Tibial nerve (tissue), 4 donors: ENCODE results near the gene ARFGEF3. TPM values are rescaled to one million over a fixed set of nuclear protein-coding genes. Genes with fewer than 3 reads are reported as not detected.

Experiments
- DNase-seq, 2 donors: peaks; one replicate each; pipeline ENCODE4 v3.0.0-alpha.2; 2019; ENCODE audit warnings: low spot score in 2 of 2
- H3K27ac ChIP-seq, 4 donors: fragments of 200-600 bp; sonication (generic) in 3 of 4; one replicate each; pipeline ENCODE4 v1.5.1; 2017 to 2019; ENCODE audit warnings: mild to moderate bottlenecking in 1 of 4
- H3K27me3 ChIP-seq, 2 donors: fragments of 200-600 bp; sonication (generic) in 1 of 2; one replicate each; pipeline versions ENCODE4 v1.5.1 to v1.6.0; 2017 to 2019
- H3K36me3 ChIP-seq, 3 donors: fragments of 200-600 bp; sonication (generic); one replicate each; pipeline ENCODE4 v1.5.1; 2018 to 2019
- H3K4me1 ChIP-seq, 4 donors: fragments of 200-600 bp; sonication (generic) in 3 of 4; one replicate each; pipeline ENCODE4 v1.5.1; 2017 to 2019
- H3K4me3 ChIP-seq, 4 donors: fragments of 200-600 bp; sonication (generic) in 3 of 4; one replicate each; pipeline ENCODE4 v1.5.1; 2017 to 2019; ENCODE audit warnings: mild to moderate bottlenecking in 1 of 4, moderate library complexity in 1 of 4
- H3K9me3 ChIP-seq, 4 donors: fragments of 200-600 bp; sonication (generic) in 3 of 4; one replicate each; pipeline ENCODE4 v1.5.1; 2017 to 2019
- CTCF ChIP-seq, 5 experiments: fragments of 200-600 bp in 3 of 5; fragments of 450-650 bp in 2 of 5; sonication (generic) in 3 of 5; IDR thresholded peaks; one replicate each; pipeline ENCODE4 v1.5.1; 2016 to 2019; ENCODE audit warnings: antibody characterized with exemption in 5 of 5, mild to moderate bottlenecking in 3 of 5, moderate library complexity in 2 of 5
- EP300 ChIP-seq, 2 donors: sonication (generic); formaldehyde crosslinking; IDR thresholded peaks; one replicate each; pipeline ENCODE4 v1.6.1; 2017; ENCODE audit warnings: antibody characterized with exemption in 2 of 2, mild to moderate bottlenecking in 1 of 2
- POLR2A ChIP-seq, 2 donors: fragments of 450-650 bp; IDR thresholded peaks; one replicate each; pipeline ENCODE4 v1.6.1; 2017; ENCODE audit warnings: antibody characterized with exemption in 2 of 2, mild to moderate bottlenecking in 2 of 2, moderate library complexity in 2 of 2
- WGBS, 2 donors: methylation state at CpG; one replicate each; pipeline ENCODE4 v1.1.5; 2018; 5-methylcytosine and 5-hydroxymethylcytosine counted together
- total RNA-seq, 4 donors: library from RNA; depleted of rRNA; stranded (reverse); fragments of >200 nt; gene quantifications; one replicate each; pipeline ENCODE4 v1.1.0, GENCODE V29; 2016

The ARFGEF3 gene
- total RNA-seq, 4 donors from 2014 or later, result 3.9 to 6.9 (median 5.4) TPM

- TF ChIP-seq POLR2A (IDR thresholded peaks at IDR 0.05) (no peak), CTCF (IDR thresholded peaks at IDR 0.05) (no peak), EP300 (IDR thresholded peaks at IDR 0.05) (no peak)
- H3K27me3 ChIP-seq, result no peaks in the 10 kb centered on the region
- H3K27ac ChIP-seq, result no peak overlapping the region
- no peak overlapping the region for H3K4me3 ChIP-seq
- no peaks in the 10 kb centered on the region for H3K36me3 ChIP-seq
- no peaks in the 10 kb centered on the region for H3K9me3 ChIP-seq
- no peak for DNase-seq
- no peaks in the 10 kb centered on the region for H3K4me1 ChIP-seq
Measured at GRCh38 chr6:138343112-138343511, 181.4 kb downstream of the ARFGEF3 start.

- no peaks in the 10 kb centered on the region for H3K9me3 ChIP-seq
- H3K27me3 ChIP-seq, result no peaks in the 10 kb centered on the region
- no peak overlapping the region for H3K4me3 ChIP-seq
- WGBS, 2 donors, result 79 to 86% methylated on average over 2 of the region's 2 CpGs
- no peak for DNase-seq
- no peaks in the 10 kb centered on the region for H3K36me3 ChIP-seq
- TF ChIP-seq EP300 (IDR thresholded peaks at IDR 0.05) (no peak), POLR2A (IDR thresholded peaks at IDR 0.05) (no peak), CTCF (IDR thresholded peaks at IDR 0.05) (no peak)
- H3K27ac ChIP-seq, result no peak overlapping the region
- H3K4me1 ChIP-seq, result no peaks in the 10 kb centered on the region
Measured at GRCh38 chr6:138345565-138346285, 184.0 kb downstream of the ARFGEF3 start.

GRCh38 chr6:138346302-138347195, 184.8 kb downstream of the ARFGEF3 start:
- no peak overlapping the region for H3K4me3 ChIP-seq
- no peak for DNase-seq
- TF ChIP-seq POLR2A (IDR thresholded peaks at IDR 0.05) (no peak), CTCF (IDR thresholded peaks at IDR 0.05) (no peak), EP300 (IDR thresholded peaks at IDR 0.05) (no peak)
- no peak overlapping the region for H3K27ac ChIP-seq
- no peaks in the 10 kb centered on the region for H3K27me3 ChIP-seq
- 40 to 45% methylated on average over 2 of the region's 2 CpGs for WGBS, 2 donors
- no peaks in the 10 kb centered on the region for H3K9me3 ChIP-seq
- H3K4me1 ChIP-seq, result no peaks in the 10 kb centered on the region
- H3K36me3 ChIP-seq, result no peaks in the 10 kb centered on the region

GRCh38 chr6:138347864-138348263, 186.1 kb downstream of the ARFGEF3 start:
- Histone ChIP-seq H3K9me3 (no peaks in the 10 kb centered on the region), H3K36me3 (no peaks in the 10 kb centered on the region), H3K27me3 (no peaks in the 10 kb centered on the region), H3K4me3 (no peak overlapping the region), H3K4me1 (no peaks in the 10 kb centered on the region), H3K27ac (no peak overlapping the region)
- TF ChIP-seq EP300 (IDR thresholded peaks at IDR 0.05) (no peak), POLR2A (IDR thresholded peaks at IDR 0.05) (no peak), CTCF (IDR thresholded peaks at IDR 0.05) (no peak)
- DNase-seq, result no peak
- 74 to 84% methylated on average over 2 of the region's 2 CpGs for WGBS, 2 donors

- no peak overlapping the region for H3K4me3 ChIP-seq
- TF ChIP-seq POLR2A (IDR thresholded peaks at IDR 0.05) (no peak), CTCF (IDR thresholded peaks at IDR 0.05) (no peak), EP300 (IDR thresholded peaks at IDR 0.05) (no peak)
- DNase-seq, result no peak
- H3K36me3 ChIP-seq, result no peaks in the 10 kb centered on the region
- H3K9me3 ChIP-seq, result no peaks in the 10 kb centered on the region
- no peak overlapping the region for H3K27ac ChIP-seq
- H3K27me3 ChIP-seq, result no peaks in the 10 kb centered on the region
- WGBS, 2 donors, result 66 to 86% methylated on average over 3 of the region's 3 CpGs
- no peaks in the 10 kb centered on the region for H3K4me1 ChIP-seq
Measured at GRCh38 chr6:138349891-138350290, 188.2 kb downstream of the ARFGEF3 start.
